Measurements from ENCODE around the gene TTC9B. TPM values are rescaled to one million over a fixed set of nuclear protein-coding genes. Genes with fewer than 3 reads are reported as not detected.

TTC9B gene
- total RNA-seq, 1 experiment from 2014 or later, result not detected

DNA sequence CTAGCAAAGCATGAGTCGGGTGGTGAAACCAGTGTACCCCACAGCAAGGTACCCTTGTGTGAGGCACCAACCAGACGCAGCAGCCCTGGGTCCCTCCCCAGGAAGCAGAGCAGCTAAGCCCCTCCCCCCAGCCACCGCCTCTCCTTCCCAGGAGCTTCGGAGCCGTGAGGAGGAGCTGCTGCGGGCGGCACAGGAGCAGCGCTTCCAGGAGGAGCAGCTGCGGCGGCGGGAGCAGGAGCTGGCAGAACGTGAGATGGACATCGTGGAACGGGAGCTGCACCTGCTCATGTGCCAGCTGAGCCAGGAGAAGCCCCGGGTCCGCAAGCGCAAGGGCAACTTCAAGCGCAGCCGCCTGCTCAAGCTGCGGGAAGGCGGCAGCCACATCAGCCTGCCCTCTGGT lies 12.4 kb downstream of the TTC9B start:
- Mint-ChIP-seq H3K36me3 (peaks cover 36% of the 10 kb centered on the region), H3K9me3 (peaks cover 6% of the 10 kb centered on the region), H3K4me3 (no peak overlapping the region), H3K4me1 (peaks cover 5% of the 10 kb centered on the region), H3K27me3 (ENCODE audit: low read depth) (no peaks in the 10 kb centered on the region), H3K27ac (no peak overlapping the region)
- TF ChIP-seq, protein P1, sequence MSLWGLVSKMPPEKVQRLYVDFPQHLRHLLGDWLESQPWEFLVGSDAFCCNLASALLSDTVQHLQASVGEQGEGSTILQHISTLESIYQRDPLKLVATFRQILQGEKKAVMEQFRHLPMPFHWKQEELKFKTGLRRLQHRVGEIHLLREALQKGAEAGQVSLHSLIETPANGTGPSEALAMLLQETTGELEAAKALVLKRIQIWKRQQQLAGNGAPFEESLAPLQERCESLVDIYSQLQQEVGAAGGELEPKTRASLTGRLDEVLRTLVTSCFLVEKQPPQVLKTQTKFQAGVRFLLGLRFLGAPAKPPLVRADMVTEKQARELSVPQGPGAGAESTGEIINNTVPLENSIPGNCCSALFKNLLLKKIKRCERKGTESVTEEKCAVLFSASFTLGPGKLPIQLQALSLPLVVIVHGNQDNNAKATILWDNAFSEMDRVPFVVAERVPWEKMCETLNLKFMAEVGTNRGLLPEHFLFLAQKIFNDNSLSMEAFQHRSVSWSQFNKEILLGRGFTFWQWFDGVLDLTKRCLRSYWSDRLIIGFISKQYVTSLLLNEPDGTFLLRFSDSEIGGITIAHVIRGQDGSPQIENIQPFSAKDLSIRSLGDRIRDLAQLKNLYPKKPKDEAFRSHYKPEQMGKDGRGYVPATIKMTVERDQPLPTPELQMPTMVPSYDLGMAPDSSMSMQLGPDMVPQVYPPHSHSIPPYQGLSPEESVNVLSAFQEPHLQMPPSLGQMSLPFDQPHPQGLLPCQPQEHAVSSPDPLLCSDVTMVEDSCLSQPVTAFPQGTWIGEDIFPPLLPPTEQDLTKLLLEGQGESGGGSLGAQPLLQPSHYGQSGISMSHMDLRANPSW (CRISPR knock-in tag; conservative IDR thresholded peaks at IDR 0.05; ENCODE audit: low read depth), result no peak
- TF ChIP-seq ZNF232 (CRISPR knock-in tag; IDR thresholded peaks at IDR 0.05) (no peak), CREM (CRISPR knock-in tag; IDR thresholded peaks at IDR 0.05) (no peak), IRF2 (CRISPR knock-in tag; IDR thresholded peaks at IDR 0.05; ENCODE audit: borderline replicate concordance, low read depth) (no peak), CREB1 (CRISPR knock-in tag; IDR thresholded peaks at IDR 0.05) (no peak), JAZF1 (CRISPR knock-in tag; IDR thresholded peaks at IDR 0.05) (no peak), ETV6 (CRISPR knock-in tag; IDR thresholded peaks at IDR 0.05) (no peak), RELA (CRISPR knock-in tag; IDR thresholded peaks at IDR 0.05; ENCODE audit: borderline replicate concordance) (no peak), RORB (CRISPR knock-in tag; IDR thresholded peaks at IDR 0.05) (no peak), ZBTB21 (CRISPR knock-in tag; IDR thresholded peaks at IDR 0.05; ENCODE audit: borderline replicate concordance) (no peak), FOXK1 (CRISPR knock-in tag; IDR thresholded peaks at IDR 0.05) (no peak)
- TF ChIP-seq, protein P2, sequence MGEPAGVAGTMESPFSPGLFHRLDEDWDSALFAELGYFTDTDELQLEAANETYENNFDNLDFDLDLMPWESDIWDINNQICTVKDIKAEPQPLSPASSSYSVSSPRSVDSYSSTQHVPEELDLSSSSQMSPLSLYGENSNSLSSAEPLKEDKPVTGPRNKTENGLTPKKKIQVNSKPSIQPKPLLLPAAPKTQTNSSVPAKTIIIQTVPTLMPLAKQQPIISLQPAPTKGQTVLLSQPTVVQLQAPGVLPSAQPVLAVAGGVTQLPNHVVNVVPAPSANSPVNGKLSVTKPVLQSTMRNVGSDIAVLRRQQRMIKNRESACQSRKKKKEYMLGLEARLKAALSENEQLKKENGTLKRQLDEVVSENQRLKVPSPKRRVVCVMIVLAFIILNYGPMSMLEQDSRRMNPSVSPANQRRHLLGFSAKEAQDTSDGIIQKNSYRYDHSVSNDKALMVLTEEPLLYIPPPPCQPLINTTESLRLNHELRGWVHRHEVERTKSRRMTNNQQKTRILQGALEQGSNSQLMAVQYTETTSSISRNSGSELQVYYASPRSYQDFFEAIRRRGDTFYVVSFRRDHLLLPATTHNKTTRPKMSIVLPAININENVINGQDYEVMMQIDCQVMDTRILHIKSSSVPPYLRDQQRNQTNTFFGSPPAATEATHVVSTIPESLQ (CRISPR knock-in tag; IDR thresholded peaks at IDR 0.05), result no peak
- TF ChIP-seq, protein P3, sequence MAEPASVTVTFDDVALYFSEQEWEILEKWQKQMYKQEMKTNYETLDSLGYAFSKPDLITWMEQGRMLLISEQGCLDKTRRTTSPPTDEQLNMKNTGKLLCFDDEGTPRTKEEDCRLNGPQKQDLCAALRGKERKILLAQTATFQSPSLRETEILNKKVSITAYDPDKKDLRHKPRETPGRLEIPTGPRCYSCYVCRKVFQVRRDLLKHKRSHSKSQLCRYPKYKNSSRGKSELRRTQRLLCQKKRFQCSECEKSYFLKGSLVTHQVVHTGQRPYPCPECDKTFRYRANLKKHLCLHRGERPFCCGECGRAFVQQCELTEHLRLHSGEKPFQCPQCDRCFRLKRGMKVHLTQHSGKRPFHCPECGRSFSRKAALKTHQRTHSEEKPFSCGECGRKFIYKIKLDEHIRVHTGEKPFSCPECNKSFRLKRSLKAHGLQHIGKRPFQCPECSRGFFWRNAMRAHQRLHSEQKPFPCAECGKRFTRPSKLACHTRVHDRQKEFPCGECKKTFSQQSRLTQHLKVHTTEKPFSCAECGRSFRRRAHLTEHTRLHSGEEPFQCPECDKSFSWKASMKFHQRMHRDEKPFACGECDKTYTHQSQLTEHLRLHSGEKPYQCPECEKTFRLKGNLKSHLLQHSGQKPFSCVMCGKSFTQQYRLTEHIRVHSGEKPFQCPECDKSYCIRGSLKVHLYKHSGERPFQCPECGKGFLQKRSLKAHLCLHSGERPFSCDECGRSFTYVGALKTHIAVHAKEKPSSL (CRISPR knock-in tag; conservative IDR thresholded peaks at IDR 0.05), result no peak
- no peak; the same call in 1 of the 2 replicates for ATAC-seq
- DNase-seq (ENCODE audit: low spot score), result no peak
- POLR2A ChIA-PET, result no interaction called here
- CTCF ChIA-PET, result interaction anchor here (3.9 kb wide), 1 partner anchor 12 kb away, joined by 26 read pairs; the partner anchor contains the start of gene TTC9B

DNA sequence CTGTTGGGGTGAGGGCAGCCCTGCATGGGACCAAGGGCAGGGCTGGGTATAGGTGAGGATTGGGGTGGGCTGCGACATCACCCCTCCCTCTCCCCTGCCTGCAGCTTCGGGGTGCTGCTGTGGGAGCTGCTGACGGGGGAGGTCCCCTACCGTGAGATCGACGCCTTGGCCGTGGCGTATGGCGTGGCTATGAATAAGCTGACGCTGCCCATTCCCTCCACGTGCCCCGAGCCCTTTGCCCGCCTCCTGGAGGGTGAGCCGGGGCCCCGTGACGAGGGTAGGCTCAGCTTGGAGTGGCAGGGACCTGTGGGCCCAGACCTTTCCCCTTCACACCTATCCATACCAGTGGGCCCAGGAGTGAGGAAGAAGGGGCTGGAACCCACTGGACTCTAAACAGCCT lies 13.8 kb downstream of the TTC9B start:
- H3K27me3 Mint-ChIP-seq (ENCODE audit: low read depth), result no peaks in the 10 kb centered on the region
- POLR2A ChIA-PET, result no interaction called here
- TF ChIP-seq, protein P4, sequence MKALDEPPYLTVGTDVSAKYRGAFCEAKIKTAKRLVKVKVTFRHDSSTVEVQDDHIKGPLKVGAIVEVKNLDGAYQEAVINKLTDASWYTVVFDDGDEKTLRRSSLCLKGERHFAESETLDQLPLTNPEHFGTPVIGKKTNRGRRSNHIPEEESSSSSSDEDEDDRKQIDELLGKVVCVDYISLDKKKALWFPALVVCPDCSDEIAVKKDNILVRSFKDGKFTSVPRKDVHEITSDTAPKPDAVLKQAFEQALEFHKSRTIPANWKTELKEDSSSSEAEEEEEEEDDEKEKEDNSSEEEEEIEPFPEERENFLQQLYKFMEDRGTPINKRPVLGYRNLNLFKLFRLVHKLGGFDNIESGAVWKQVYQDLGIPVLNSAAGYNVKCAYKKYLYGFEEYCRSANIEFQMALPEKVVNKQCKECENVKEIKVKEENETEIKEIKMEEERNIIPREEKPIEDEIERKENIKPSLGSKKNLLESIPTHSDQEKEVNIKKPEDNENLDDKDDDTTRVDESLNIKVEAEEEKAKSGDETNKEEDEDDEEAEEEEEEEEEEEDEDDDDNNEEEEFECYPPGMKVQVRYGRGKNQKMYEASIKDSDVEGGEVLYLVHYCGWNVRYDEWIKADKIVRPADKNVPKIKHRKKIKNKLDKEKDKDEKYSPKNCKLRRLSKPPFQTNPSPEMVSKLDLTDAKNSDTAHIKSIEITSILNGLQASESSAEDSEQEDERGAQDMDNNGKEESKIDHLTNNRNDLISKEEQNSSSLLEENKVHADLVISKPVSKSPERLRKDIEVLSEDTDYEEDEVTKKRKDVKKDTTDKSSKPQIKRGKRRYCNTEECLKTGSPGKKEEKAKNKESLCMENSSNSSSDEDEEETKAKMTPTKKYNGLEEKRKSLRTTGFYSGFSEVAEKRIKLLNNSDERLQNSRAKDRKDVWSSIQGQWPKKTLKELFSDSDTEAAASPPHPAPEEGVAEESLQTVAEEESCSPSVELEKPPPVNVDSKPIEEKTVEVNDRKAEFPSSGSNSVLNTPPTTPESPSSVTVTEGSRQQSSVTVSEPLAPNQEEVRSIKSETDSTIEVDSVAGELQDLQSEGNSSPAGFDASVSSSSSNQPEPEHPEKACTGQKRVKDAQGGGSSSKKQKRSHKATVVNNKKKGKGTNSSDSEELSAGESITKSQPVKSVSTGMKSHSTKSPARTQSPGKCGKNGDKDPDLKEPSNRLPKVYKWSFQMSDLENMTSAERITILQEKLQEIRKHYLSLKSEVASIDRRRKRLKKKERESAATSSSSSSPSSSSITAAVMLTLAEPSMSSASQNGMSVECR (CRISPR knock-in tag; IDR thresholded peaks at IDR 0.05; ENCODE audit: borderline replicate concordance), result no peak
- TF ChIP-seq, protein P5, sequence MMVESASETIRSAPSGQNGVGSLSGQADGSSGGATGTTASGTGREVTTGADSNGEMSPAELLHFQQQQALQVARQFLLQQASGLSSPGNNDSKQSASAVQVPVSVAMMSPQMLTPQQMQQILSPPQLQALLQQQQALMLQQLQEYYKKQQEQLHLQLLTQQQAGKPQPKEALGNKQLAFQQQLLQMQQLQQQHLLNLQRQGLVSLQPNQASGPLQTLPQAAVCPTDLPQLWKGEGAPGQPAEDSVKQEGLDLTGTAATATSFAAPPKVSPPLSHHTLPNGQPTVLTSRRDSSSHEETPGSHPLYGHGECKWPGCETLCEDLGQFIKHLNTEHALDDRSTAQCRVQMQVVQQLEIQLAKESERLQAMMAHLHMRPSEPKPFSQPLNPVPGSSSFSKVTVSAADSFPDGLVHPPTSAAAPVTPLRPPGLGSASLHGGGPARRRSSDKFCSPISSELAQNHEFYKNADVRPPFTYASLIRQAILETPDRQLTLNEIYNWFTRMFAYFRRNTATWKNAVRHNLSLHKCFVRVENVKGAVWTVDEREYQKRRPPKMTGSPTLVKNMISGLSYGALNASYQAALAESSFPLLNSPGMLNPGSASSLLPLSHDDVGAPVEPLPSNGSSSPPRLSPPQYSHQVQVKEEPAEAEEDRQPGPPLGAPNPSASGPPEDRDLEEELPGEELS (CRISPR knock-in tag; IDR thresholded peaks at IDR 0.05), result no peak
- TF ChIP-seq, protein P6, sequence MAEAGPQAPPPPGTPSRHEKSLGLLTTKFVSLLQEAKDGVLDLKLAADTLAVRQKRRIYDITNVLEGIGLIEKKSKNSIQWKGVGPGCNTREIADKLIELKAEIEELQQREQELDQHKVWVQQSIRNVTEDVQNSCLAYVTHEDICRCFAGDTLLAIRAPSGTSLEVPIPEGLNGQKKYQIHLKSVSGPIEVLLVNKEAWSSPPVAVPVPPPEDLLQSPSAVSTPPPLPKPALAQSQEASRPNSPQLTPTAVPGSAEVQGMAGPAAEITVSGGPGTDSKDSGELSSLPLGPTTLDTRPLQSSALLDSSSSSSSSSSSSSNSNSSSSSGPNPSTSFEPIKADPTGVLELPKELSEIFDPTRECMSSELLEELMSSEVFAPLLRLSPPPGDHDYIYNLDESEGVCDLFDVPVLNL (CRISPR knock-in tag; IDR thresholded peaks at IDR 0.05; ENCODE audit: borderline replicate concordance, low read depth), result no peak
- no peak for TF ChIP-seq SOX15 (CRISPR knock-in tag; IDR thresholded peaks at IDR 0.05)
- TF ChIP-seq NR2C2 (CRISPR knock-in tag; IDR thresholded peaks at IDR 0.05), result no peak

More for the DNA sequence above, 13.8 kb downstream of the TTC9B start:
- Mint-ChIP-seq H3K36me3 (peaks cover 36% of the 10 kb centered on the region), H3K27ac (no peak overlapping the region), H3K4me3 (no peak overlapping the region), H3K4me1 (no peaks in the 10 kb centered on the region), H3K9me3 (peaks cover 6% of the 10 kb centered on the region)
- DNase-seq (ENCODE audit: low spot score) (no peak), ATAC-seq (no peak)
- CTCF ChIA-PET, result interaction anchor here (0.7 to 1.1 kb wide), 2 partner anchors 13 to 39 kb away, joined by 3 to 4 read pairs; partner anchors contain the start of gene TTC9B
